Measurements from ENCODE around the gene TCAP. TPM values are rescaled to one million over a fixed set of nuclear protein-coding genes. Genes with fewer than 3 reads are reported as not detected.
A peak's percentile ranks its signal among the peaks of the same experiment; 100 is the strongest.

TCAP gene
- total RNA-seq, 1 donor from 2014 or later = 5.3 TPM

GRCh38 chr17:39683295-39683939, 18.3 kb downstream of the TCAP start:
- Histone ChIP-seq H3K4me3 (no peak overlapping the region), H3K36me3 (peaks cover 24% of the 10 kb centered on the region), H3K4me1 (peaks cover 8% of the 10 kb centered on the region), H3K9me3 (no peaks in the 10 kb centered on the region), H3K27me3 (no peaks in the 10 kb centered on the region), H3K27ac (no peak overlapping the region)
- TF ChIP-seq, protein P1, sequence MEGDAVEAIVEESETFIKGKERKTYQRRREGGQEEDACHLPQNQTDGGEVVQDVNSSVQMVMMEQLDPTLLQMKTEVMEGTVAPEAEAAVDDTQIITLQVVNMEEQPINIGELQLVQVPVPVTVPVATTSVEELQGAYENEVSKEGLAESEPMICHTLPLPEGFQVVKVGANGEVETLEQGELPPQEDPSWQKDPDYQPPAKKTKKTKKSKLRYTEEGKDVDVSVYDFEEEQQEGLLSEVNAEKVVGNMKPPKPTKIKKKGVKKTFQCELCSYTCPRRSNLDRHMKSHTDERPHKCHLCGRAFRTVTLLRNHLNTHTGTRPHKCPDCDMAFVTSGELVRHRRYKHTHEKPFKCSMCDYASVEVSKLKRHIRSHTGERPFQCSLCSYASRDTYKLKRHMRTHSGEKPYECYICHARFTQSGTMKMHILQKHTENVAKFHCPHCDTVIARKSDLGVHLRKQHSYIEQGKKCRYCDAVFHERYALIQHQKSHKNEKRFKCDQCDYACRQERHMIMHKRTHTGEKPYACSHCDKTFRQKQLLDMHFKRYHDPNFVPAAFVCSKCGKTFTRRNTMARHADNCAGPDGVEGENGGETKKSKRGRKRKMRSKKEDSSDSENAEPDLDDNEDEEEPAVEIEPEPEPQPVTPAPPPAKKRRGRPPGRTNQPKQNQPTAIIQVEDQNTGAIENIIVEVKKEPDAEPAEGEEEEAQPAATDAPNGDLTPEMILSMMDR (IDR thresholded peaks at IDR 0.05) = no peak
- no peak for DNase-seq
- ATAC-seq = no peak
- intact Hi-C loops (cut with DNase I) = no loop called here

DNA sequence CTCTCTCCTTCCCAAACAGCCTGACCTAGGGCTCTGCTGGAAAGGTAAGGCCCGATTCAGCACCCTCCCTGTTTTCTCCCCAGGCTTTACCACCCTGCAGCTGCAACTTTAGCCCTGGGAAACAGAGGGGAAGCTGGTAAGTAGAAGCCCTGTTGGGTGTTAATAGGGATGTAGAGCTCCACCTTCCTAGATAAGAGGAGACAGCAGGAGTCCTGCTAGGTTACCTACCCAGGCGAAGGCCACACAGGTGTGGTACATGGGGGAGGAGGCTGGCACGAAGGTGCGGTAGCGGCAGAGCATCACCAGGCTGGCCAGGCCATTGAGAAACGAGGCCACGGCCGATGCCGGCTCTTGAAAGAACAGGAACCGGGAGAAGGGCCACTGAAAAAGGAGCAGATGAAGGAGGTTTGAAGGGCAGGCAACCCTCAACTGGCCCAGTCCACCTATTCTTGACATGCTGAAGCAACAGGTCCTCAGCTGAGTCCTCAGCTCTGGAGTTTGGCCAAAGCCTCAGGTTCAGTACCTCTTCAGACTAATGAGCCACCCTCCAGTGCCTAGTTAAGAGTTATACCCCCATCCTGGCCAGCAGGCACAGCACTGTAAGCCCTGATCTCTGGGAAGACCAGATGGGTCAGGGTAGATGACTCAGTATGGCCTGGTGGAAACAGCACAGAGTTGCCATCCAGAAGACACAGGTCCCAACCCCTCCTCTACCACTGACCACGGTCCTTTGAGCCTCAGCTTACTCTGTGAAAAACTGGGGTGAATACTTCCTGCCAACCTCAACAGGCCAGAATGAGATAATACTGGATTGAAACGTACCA, 19.4 kb downstream of the TCAP start:
- H3K36me3 ChIP-seq = peaks cover 24% of the 10 kb centered on the region
- ATAC-seq (no peak), DNase-seq (no peak)
- H3K9me3 ChIP-seq = no peaks in the 10 kb centered on the region
- no peaks in the 10 kb centered on the region for H3K27me3 ChIP-seq
- peaks cover 16% of the 10 kb centered on the region for H3K4me1 ChIP-seq
- intact Hi-C loops (cut with DNase I) = no loop called here
- no peak overlapping the region for H3K4me3 ChIP-seq
- TF ChIP-seq, protein P1 (IDR thresholded peaks at IDR 0.05) = no peak
- H3K27ac ChIP-seq = no peak overlapping the region

DNA sequence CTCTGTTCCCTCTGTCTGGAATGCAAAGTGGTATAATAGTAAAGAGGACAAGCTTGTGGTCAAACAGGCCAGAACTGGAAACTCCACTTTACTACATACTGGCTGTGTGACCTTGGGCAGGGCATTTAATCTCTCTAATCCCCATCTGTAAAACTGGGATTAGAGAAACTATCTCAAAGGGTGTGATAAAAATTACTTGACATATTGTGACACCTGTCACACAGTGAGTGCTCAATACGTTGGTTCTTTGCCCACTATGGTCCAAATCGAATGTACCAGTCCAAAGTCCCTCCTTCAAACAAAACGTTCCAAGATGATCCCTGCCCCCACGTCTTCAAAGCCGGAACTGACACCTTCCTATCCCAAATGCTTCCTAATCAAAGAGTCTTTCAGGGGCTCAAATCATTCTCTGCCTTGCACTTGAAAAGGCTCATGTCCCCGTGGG, 22.0 kb downstream of the TCAP start:
- TF ChIP-seq, protein P1 (IDR thresholded peaks at IDR 0.05) = no peak
- no peak for ATAC-seq
- no peak for DNase-seq
- H3K36me3 ChIP-seq = peaks cover 15% of the 10 kb centered on the region
- peak overlapping the region; percentile 91 for H3K27ac ChIP-seq
- H3K9me3 ChIP-seq = no peaks in the 10 kb centered on the region
- peak overlapping the region; percentile 79 for H3K4me3 ChIP-seq
- no peaks in the 10 kb centered on the region for H3K27me3 ChIP-seq
- intact Hi-C loops (cut with DNase I) = no loop called here
- peaks cover 16% of the 10 kb centered on the region for H3K4me1 ChIP-seq

DNA sequence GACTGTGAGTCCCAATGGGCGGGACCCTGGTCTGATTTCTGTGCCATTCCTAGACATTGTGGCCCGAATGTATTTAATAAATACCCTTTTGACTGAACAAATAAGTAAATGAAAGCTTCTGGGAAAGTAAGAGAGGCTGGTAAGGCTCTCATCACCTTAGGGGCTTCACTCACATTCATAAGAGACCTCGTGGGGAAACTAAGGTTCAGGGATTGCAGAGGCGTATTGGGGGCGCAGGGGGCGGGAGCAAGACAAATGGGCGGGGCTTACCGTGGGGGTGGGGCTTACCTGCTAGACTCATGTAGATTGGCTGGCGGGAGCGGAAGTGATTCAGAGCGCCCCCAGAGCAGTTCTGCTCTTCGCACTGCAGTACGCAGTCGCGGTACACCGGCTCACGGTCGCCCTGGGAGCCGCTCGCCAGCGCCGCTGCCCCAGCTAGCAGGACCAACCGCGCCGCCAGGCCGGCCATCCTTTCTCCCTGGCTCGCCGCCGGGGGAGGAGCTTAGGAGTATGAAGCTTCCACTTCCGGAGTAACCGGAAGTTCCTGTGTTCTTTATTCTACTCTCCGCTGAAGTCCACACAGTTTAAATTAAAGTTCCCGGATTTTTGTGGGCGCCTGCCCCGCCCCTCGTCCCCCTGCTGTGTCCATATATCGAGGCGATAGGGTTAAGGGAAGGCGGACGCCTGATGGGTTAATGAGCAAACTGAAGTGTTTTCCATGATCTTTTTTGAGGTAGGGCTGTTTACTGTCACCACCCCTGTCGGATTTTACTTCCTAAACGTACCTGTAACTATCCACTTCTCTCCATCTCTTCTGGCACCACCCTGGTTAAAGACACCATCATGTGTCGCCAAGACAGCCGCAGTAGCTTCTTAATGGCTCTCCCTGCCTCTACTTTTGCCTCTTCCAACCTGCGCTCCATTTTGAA, 22.7 kb downstream of the TCAP start, which contains the start of gene PGAP3:
TSS of gene PGAP3 (minus strand) at position 512 of the 929 bp plus-strand sequence. CDS start at position 469, 43 bp downstream.
- DNase-seq (peak; percentile 95), ATAC-seq (peak; percentile 95)
- Histone ChIP-seq H3K4me1 (peaks cover 16% of the 10 kb centered on the region), H3K27ac (peak within 1 kb of the TSS; percentile 91), H3K27me3 (no peaks in the 10 kb centered on the region), H3K9me3 (no peaks in the 10 kb centered on the region), H3K36me3 (peaks cover 14% of the 10 kb centered on the region), H3K4me3 (peak within 1 kb of the TSS; percentile 79)
- intact Hi-C loops (cut with DNase I) = no loop called here
- TF ChIP-seq, protein P1 (IDR thresholded peaks at IDR 0.05) = no peak

- peaks cover 9% of the 10 kb centered on the region for H3K36me3 ChIP-seq
- no peak for DNase-seq
- intact Hi-C loops (cut with DNase I) = no loop called here
- ATAC-seq = no peak
- TF ChIP-seq, protein P1 (IDR thresholded peaks at IDR 0.05) = no peak
- peaks cover 16% of the 10 kb centered on the region for H3K4me1 ChIP-seq
- peak overlapping the region; percentile 79 for H3K4me3 ChIP-seq
- H3K9me3 ChIP-seq = no peaks in the 10 kb centered on the region
- H3K27ac ChIP-seq = peak overlapping the region; percentile 91
- no peaks in the 10 kb centered on the region for H3K27me3 ChIP-seq
These were observed 23.3 kb downstream of the TCAP start for GRCh38 chr17:39688475-39688835.

All from upper lobe of right lung (tissue), 1 donor.